HG03342 (cell line): Measurements from ENCODE around the gene GTF2H4.
"Not testable (repeated sequence)": the region's sequence is repeated elsewhere in the genome, so short reads cannot be mapped to it uniquely, and the experiment has no call there.

Experiments used
- ATAC-seq: cut with Tn5 transposase; IDR thresholded peaks from one replicate; pipeline ENCODE4 v1.9.1; 2021; ENCODE audit warnings: mild to moderate bottlenecking, moderate library complexity; ENCODE audit not compliant: unreplicated experiment

The GTF2H4 gene

DNA sequence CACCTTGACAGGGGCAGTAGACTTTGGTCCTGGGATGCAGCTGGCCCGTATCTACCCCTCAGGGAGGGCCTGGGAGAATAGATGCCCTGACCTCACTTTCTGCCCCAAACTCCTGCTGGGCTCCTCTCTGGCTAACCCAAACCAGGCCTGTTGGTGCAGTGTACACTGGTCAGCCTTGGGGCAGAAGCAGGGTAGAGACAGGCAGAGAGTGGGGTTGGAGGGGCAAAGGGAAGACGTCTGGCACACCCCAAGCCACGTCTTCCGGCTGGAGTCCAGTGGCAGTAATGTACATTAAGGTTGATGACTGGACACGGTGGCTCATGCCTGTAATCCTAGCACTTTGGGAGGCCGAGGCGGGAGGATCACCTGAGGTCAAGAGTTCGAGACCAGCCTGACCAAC lies 14.3 kb upstream of the GTF2H4 start:
- no peak for ATAC-seq

DNA sequence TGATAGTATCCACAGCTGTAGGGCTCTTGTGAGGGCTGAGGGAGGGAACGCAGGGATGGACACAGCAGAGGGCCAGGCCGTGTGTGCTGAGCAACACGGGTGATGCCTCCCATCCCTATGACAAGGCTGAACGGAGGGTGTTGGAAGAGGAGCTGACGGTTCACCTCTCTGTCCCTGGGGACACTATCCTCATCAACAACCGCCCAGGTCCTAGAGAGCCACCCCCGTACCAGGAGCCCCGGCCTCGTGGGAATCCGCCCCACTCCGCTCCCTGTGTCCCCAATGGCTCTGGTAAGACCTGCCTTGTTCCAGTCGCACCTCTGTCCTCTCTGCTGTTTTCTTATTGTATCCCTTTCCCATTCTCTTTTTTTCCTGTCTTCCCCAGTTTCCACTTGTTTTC lies 13.6 kb upstream of the GTF2H4 start:
- ATAC-seq = no peak

DNA sequence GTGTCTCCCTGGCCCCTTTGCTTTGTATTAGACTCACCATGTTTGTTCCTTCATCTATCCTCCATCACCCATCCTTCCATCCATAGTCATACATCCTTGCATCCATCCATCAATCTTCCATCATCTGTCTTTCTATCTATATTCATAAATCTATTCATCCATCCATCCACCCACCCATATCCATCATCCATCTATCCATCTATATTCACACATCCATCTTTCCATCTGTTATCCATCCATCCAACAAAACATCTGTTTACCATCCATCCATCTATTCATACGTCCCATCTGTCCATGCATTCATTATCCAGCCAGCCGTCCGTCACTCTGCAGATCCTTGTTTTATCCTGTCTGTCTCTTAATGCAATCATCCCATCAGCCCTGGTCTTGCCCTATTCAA lies 13.1 kb upstream of the GTF2H4 start:
- no peak for ATAC-seq

DNA sequence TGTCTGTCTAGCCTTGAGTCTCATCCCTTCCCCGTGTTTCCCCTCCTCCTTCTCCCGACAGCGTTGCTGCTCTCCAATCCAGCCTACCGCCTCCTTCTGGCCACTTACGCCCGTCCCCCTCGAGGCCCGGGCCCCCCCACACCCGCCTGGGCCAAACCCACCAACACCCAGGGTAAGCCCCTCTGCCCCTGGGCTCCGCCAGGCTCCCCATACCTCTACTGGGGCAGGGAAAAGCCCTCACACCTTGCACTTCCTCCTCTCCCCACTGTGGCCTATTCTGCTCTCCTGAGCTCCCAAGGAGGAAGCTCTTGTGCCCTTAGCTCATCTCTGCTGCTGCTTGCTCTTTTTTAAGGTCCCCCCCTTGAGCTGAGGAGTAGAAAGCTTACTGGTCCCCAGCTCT lies 12.7 kb upstream of the GTF2H4 start:
- ATAC-seq = no peak

DNA sequence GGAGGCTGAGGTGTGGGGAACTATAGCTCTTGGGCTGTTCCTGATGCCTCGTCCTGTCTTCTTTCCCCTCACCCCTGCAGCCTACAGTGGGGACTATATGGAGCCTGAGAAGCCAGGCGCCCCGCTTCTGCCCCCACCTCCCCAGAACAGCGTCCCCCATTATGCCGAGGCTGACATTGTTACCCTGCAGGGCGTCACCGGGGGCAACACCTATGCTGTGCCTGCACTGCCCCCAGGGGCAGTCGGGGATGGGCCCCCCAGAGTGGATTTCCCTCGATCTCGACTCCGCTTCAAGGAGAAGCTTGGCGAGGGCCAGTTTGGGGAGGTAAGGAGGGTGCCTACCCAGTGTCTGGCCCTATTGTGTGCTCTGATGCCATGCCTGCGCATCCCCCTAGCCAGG lies 11.5 kb upstream of the GTF2H4 start:
- ATAC-seq = no peak

DNA sequence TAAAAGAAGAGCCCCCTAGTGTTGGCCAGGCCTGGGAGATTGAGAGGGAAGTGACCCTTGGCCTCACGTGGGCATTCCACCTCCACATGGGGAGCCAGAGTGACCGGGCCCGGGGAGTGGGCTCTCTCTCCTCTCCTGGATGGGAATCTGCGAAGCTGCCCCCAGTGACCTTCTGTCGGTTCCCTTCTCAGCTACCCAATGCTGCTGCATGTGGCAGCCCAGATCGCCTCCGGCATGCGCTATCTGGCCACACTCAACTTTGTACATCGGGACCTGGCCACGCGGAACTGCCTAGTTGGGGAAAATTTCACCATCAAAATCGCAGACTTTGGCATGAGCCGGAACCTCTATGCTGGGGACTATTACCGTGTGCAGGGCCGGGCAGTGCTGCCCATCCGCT lies 10.1 kb upstream of the GTF2H4 start:
- ATAC-seq = no peak

DNA sequence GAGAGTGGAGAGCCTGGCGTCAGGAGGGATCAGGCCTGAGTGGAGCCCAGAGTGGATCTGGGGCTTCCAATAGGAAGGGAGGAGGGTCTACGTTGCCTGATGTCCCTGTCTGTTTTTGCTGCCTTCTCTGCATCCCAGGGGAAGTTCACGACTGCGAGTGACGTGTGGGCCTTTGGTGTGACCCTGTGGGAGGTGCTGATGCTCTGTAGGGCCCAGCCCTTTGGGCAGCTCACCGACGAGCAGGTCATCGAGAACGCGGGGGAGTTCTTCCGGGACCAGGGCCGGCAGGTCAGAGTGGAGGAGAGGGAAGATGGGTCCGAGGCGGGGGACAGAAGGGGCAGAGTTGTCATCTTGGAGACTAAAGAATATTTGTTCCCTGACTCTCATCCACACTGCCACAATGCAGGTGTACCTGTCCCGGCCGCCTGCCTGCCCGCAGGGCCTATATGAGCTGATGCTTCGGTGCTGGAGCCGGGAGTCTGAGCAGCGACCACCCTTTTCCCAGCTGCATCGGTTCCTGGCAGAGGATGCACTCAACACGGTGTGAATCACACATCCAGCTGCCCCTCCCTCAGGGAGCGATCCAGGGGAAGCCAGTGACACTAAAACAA lies 9.2 kb upstream of the GTF2H4 start:
- ATAC-seq = no peak

DNA sequence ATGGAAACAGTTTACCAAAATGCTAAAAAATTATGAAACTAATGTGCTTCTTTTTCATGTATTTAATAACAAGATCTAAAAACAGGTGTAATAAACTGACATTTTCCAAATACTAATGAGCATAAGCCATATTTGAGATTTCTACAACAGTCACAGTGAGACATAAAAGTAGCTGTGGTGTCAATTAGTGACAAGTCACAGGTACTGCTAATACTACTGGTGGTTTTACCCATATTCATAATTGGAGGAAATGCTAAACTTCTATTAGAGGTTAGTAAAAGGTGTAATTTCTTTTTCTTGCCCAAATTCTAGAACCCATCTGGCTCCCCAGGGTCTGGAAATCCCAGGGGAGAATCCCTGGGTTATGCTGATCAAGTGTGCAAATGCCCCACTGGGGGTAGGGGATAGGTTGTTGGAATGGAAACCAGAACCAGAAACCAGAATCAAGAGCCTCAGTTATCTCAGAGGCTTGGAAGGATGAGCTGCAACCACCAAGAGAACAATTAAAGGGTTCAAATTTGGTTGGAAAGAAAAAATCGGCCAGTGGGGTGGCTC lies 7.1 kb upstream of the GTF2H4 start:
- ATAC-seq = no peak

DNA sequence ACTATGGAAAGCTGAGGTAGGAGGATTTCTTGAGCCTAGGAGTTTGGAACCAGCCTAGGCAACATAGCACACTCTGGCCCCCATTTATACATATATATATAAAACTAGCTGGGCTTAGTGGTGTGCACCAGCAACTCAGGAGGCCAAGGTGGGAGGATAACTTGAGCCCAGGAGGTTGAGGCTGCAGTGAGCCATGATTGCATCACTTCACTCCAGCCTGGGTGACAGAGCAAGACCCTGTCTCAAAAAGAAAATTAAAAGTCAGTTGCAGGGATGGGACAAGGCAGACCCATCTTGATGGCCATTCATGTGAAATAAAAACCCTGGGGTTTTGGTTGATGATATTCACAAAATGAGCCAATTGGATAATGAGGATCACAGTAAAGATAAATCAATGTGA lies 6.6 kb upstream of the GTF2H4 start:
- no peak for ATAC-seq

DNA sequence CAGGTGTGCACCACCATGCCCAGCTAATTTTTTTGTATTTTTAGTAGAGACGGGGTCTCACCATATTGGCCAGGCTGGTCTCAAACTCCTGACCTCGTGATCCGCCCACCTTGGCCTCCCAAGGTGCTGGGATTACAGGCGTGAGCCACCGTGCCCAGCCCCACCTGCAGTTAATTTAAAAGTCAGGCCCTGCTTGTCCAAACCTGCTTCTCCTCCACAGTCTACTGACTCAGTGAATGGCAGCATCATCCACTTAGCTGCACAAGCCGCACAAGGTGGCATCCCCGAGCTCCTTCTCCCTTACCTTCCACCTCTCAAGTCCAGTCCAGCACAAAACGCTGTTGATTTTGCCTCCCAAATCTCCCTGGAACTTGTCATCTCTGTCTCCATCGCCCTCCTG lies 5.8 kb upstream of the GTF2H4 start:
- ATAC-seq = not testable (repeated sequence)

DNA sequence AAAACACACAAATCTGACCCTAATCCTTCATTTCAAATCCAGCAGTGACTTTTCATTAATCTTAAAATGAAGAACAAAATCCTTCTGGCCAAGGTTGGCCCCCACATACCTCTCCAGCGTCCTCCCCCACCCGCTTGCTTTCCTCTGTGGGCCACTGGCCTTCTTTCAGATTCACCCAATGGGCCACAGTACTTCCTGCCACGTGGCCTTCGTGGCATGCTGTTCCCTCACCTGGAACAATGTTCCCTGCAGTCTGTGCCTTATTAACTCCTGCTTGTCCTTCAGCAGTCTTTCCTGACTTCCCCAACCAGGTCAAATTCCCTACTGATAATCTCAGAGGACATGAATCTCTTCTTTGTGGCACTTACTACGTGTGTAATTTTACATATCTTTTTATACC lies 5.3 kb upstream of the GTF2H4 start:
- ATAC-seq = no peak

DNA sequence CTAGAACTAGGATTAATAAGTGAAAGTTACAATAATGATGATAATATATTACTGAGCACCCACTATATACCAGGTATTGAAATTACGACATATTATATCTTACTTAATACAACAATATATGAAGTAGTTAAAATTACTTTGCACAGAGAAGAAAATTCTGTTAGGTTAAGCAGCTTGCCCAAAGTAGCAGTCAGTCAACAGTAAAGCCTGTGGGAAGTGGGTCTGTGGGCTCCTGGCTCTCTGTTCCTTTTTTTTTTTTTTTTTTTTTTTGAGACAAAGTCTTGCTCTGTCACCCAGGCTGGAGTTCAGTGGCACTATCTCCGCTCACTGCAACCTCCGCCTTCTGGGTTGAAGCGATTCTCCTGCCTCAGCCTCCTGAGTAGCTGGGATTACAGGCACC lies 4.8 kb upstream of the GTF2H4 start:
- no peak for ATAC-seq

DNA sequence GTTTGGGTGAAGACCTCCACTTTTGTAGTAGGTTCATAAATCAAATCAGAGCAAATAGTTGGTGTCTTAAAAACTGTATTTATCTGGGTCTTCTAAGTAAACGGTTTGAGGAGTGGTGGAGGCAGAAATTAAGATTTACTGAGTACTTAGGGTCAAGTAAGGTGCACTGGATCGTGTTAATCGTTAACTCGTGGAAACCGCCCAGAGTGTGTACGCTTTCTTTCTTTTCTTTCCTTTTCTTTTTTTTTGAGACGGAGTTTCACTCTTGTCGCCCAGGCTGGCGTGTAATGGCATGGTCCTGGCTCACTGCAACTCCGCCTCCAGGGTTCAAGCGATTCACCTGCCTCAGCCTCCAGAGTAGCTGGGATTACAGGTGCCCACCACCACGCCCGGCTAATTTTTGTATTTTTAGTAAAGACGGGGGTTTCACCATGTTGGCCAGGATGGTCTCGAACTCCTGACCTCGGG lies 683 bp upstream of the GTF2H4 start:
- not testable (repeated sequence) for ATAC-seq

DNA sequence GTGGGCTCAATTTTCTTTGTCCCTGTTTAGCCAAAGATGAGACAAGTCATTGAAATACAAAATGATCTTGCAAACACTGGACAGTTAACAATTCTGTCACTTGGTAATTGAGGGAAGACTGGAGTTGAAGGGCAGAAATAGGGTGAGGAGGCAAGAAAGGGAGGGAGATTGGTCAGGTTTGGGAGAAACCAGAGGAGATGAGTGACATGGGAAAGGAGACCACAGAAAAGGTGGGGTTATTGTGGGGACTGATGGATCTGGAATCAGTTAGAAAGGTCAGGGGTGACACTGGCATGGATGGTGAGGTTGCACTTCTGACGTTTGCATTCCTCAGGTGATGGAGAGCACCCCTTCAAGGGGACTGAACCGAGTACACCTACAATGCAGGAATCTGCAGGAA lies 693 bp downstream of the GTF2H4 start:
- no peak for ATAC-seq

DNA sequence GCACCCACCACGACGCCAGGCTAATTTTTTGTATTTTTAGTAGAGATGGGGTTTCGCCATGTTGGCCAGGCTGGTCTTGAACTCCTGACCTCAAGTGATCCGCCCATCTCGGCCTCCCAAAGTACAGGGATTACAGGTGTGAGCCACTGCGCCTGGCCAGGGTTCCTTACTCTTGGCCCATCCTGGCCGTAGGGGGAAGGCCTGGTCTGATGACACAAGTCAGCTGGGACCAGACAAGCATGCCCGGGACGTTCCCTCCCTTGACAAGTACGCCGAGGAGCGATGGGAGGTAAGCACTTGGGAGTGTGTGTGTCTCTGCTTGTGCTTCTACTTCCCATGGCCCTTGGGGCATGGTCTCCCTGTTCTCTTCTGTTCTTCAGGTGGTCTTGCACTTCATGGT lies 2.5 kb downstream of the GTF2H4 start:
- ATAC-seq = not testable (repeated sequence)

DNA sequence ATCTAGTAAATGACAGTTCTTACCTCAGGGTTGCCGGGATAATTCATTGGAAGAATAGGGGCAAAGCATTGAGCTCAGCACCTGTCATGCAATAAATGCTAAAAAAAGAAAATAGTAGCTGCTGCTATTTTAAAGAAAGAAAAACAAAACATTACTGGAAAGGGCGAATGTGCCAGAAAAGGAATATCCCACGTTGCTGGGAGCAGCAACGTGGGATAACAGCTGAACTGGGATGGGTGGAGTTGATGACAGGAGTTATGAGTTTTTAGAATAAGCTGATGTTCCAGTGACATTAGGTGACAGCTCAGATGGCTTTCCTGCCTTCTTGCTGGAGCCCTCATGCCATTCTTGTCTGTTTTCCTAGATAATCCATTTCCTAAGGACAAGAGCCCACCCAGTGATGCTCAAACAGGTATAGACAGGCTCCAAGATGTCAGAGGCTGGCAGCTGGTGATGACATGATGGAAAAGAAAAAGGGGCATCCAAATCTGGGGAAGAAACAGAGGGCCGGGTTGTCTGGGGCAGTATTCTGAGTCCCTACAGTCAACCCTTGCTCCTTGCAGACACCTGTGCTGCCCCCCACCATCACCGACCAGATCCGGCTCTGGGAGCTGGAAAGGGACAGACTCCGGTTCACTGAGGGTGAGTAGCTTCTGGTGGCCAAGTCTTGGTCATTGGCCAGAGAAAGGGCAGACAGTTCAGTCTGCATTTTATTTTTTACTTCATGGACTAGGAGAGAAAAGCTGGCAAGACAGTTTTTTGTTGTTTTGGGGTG lies 4.9 kb downstream of the GTF2H4 start:
- no peak for ATAC-seq

DNA sequence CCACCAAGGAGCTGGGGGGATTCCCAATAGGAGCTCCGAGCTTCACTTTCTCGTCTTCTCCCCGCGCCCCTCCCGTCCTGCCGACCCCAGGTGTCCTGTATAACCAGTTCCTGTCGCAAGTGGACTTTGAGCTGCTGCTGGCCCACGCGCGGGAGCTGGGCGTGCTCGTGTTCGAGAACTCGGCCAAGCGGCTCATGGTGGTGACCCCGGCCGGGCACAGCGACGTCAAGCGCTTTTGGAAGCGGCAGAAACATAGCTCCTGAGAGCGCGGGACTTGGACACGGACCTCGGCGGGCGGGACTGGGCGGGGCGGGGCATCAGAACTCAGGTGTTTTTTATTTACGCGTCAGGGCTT lies 5.7 kb downstream of the GTF2H4 start:
- ATAC-seq = peak; percentile 7

DNA sequence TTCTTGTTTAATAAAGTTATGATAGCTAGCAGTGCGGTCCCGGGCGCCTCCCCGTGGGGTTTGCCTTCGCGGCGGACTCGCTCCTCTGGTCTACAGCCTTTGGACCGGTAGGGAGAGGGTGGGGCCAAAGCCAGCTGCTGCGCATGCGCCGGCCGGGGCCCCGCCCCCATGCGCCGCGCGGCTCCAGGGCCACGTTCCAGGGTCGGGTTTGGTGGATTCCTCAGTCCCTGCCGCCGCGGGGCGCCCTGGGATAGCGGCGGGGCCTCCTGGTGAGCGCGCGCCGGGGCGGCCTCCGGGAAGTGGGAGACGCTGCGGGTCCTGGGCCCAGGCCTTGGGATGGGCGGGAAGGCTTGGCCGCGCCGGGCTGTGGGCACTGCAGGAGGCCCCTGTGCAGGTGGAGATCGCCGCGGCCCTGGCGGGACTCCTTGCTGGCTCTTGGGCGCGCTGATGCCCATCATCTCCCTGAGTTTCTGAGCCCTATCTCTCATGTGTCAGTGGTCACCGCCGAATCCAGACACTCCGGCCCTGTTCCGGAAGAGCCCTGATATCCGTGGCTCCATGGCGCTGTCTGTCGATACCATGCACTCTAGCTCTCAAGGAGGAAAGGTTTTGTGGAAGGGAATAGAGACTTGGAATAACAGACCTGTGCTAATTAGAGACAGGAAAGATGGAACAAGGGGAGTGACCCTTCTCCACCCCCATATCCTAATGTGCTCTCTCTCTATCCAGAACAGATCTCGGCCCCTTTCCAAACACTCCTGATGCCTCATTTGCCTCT lies 6.3 kb downstream of the GTF2H4 start, which contains the start of gene VARS2:
Gene VARS2 (plus strand): TSS at position 163 of the 778 bp plus-strand sequence. CDS start 599 bp downstream, at position 762.
- peak; percentile 79 for ATAC-seq

DNA sequence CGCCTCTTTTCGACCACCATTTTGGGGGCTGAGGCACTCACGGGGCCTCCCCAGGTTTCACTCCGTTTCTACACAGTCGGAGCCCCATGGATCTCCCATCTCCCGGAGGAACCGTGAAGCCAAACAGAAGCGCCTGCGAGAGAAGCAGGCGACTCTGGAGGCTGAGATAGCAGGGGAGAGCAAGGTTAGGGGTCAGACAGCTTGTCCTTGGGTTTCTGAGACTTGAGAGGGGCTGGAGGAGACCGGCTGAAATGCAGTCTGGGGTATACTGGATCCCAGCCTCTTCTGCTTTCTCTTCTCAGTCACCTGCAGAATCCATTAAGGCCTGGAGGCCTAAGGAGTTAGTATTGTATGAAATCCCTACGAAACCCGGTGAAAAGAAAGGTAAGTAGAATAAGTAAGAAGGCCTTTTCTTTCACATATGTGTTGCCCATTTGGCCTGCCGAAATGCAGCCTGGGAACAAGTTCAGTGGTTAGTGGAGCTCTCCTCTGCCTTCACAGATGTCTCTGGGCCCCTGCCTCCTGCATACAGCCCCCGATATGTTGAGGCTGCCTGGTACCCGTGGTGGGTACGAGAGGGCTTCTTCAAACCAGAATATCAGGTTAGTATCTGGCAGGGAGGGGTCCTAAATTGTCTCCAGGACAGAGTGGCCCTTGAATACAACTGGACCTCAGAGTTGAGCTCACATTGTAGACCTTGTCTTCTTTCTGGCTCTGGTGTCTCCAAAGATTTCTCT lies 7.0 kb downstream of the GTF2H4 start:
- ATAC-seq = no peak

DNA sequence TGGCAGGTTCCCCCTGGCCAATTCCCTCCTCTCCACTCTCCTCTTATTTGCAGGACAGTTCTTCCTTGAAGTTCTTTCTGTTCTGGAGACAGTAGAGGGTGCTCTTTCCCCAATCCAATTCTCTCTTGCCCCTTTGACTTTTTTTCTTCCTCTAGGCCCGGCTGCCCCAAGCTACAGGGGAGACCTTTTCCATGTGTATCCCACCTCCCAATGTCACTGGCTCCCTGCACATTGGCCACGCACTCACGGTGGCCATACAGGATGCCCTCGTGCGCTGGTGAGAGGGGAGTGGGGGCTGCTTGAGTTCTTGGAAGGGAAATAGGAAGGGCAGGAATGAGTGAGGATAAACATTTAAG lies 7.6 kb downstream of the GTF2H4 start:
- ATAC-seq = no peak

DNA sequence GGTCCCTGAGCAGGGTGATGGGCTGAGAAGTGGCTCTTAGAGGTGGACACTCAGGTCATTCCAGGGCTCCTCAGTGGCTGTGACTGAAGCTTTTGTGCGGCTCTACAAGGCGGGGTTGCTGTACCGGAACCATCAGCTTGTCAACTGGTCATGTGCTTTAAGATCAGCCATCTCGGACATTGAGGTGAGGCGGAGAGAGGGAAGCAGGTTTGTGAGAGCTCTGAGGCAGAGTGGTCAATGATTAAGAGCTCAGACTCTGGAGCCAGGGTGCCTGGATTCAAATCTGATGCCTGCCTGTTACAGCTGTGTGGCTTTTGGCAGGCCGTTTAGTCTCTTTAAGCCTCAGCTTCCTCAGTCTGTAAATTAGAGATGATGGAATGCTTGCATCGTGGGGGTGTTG lies 9.0 kb downstream of the GTF2H4 start:
- ATAC-seq = no peak
